ENCODE measurements around the gene PLXNA2. TPM values are rescaled to one million over a fixed set of nuclear protein-coding genes. Genes with fewer than 3 reads are reported as not detected.

Gene PLXNA2
- total and polyA plus RNA-seq, 2 donors (not counting 1 experiment from before 2014, with no cell fraction given), result 0.31 to 1.2 TPM

DNA sequence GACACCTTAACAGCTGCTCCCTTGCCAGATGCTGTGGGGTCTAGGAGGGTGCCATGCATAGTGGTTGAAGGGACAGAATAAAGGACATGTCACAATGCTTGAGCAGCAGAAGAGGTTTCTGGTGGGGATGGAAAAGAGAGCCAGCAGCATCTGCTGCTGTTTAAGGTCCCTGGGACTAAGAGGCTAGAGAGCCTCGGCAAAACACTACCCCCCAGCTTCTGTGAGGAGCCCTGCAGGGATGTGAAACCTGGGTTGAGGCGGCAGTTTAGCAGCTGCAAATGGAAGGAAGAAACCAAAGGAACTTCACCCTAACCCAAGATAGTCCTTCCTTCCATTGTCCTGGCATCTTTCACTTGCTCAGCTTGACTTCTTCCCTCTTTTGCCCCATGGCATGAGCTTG, 39.4 kb downstream of the PLXNA2 start:
- no peak overlapping the region for H2AFZ ChIP-seq (ENCODE audit: insufficient read depth, low read depth, low read length, poor library complexity, severe bottlenecking)
- no peak overlapping the region for H3K9ac ChIP-seq (ENCODE audit: low read length)

DNA sequence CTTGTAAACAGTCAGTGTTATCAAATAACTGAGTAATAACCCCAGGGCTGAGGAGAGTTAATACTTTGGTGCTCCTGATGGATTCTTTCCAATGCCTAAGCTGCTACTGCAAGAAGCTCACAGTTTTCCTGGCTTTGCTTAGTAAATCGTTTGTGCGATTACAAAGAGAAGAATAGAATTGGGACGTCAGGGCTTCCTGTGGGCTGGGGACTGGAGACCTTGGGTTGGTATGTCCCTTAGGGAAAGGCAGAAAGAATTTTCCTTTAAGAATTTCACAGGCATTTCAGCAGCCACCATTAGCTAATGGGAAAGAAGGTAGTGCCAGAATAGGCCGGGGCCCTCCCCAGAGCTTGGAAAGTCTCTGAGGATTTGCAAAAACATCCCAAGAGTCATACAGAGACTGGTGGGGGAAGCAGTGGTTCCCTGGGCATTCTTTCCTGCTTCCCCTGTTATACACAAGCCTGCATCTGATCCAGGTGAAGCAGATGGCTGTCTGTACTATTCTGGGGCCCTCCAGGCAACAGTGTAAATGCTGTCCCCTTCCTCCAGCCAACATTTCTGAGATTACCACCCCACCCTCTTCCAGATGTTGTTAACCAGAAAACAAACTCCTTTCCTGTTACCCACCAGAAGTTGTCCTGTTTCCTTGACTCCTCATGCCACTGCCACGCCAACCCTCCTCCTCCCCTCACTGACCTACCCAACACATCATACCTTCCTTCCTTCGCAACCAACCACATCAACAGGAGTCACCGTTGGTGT, 40.2 kb downstream of the PLXNA2 start:
- ATAC-seq (ENCODE audit: low read depth) (no peak), DNase-seq (no peak)
- no peak overlapping the region for H3K4me2 ChIP-seq (replicated peaks; ENCODE audit: low read depth, low read length, poor library complexity, severe bottlenecking)
- H3K4me3 ChIP-seq (ENCODE audit: control extremely low read depth in 1 of 5, extremely low read depth in 1 of 5, insufficient read depth in 1 of 5, low read depth in 2 of 5, low read length in 4 of 5), result no peak overlapping the region
- POLR2A ChIA-PET, result no interaction called here
- no peaks in the 10 kb centered on the region for H3K27me3 ChIP-seq (replicated peaks in 1 of 4; ENCODE audit: control extremely low read depth in 1 of 4, control insufficient read depth in 3 of 4, insufficient read depth in 4 of 4, low read length in 3 of 4)
- no peaks in the 10 kb centered on the region for H3K4me1 ChIP-seq (ENCODE audit: control insufficient read depth in 2 of 2, insufficient read depth in 2 of 2, low read length in 2 of 2)
- CTCF ChIA-PET, result no interaction called here
- no peaks in the 10 kb centered on the region for H3K36me3 ChIP-seq (replicated peaks in 1 of 2; ENCODE audit: control extremely low read depth in 1 of 2, control insufficient read depth in 1 of 2, extremely low read depth in 1 of 2, insufficient read depth in 2 of 2, low read length in 1 of 2)
- TF ChIP-seq, protein P1, sequence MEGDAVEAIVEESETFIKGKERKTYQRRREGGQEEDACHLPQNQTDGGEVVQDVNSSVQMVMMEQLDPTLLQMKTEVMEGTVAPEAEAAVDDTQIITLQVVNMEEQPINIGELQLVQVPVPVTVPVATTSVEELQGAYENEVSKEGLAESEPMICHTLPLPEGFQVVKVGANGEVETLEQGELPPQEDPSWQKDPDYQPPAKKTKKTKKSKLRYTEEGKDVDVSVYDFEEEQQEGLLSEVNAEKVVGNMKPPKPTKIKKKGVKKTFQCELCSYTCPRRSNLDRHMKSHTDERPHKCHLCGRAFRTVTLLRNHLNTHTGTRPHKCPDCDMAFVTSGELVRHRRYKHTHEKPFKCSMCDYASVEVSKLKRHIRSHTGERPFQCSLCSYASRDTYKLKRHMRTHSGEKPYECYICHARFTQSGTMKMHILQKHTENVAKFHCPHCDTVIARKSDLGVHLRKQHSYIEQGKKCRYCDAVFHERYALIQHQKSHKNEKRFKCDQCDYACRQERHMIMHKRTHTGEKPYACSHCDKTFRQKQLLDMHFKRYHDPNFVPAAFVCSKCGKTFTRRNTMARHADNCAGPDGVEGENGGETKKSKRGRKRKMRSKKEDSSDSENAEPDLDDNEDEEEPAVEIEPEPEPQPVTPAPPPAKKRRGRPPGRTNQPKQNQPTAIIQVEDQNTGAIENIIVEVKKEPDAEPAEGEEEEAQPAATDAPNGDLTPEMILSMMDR (IDR thresholded peaks at IDR 0.05), result no peak
- no peak for TF ChIP-seq EZH2 (IDR thresholded peaks at IDR 0.05; ENCODE audit: borderline replicate concordance, insufficient read depth, low read depth, low read length, poor library complexity, severe bottlenecking)
- no peak overlapping the region for H2AFZ ChIP-seq (ENCODE audit: insufficient read depth, low read depth, low read length, poor library complexity, severe bottlenecking)
- no peaks in the 10 kb centered on the region for H3K9me3 Mint-ChIP-seq (ENCODE audit: insufficient read depth)
- no peak overlapping the region for H3K27ac ChIP-seq (ENCODE audit: low read length in 2 of 2)
- H3K27ac Mint-ChIP-seq, result no peak overlapping the region
- no peak overlapping the region for H3K9ac ChIP-seq (ENCODE audit: low read length)
- WGBS (ENCODE audit: insufficient coverage), result 100% methylated on average over 4 of the region's 7 CpGs
- no peaks in the 10 kb centered on the region for H3K4me1 Mint-ChIP-seq
- no peaks in the 10 kb centered on the region for H3K79me2 ChIP-seq (ENCODE audit: control insufficient read depth, insufficient read depth, low read length)
- intact Hi-C loops (cut with micrococcal nuclease), result no loop called here
- no peak overlapping the region for H3K4me3 Mint-ChIP-seq
- peaks cover 0 to 3% (median 0%) of the 10 kb centered on the region in 3 donors for H3K9me3 ChIP-seq (ENCODE audit: control extremely low read depth in 1 of 3, control insufficient read depth in 2 of 3, insufficient read depth in 1 of 3, low read length in 2 of 3)
- no peaks in the 10 kb centered on the region for H3K27me3 Mint-ChIP-seq
- H4K20me1 ChIP-seq (ENCODE audit: control insufficient read depth, insufficient read depth, low read length, poor library complexity, severe bottlenecking), result no peaks in the 10 kb centered on the region

More for the DNA sequence above, 39.4 kb downstream of the PLXNA2 start:
- H3K4me1 ChIP-seq (ENCODE audit: control insufficient read depth in 2 of 2, insufficient read depth in 2 of 2, low read length in 2 of 2), result no peaks in the 10 kb centered on the region
- DNase-seq (no peak), ATAC-seq (ENCODE audit: low read depth) (no peak)
- no peaks in the 10 kb centered on the region for H3K36me3 ChIP-seq (replicated peaks in 1 of 2; ENCODE audit: control extremely low read depth in 1 of 2, control insufficient read depth in 1 of 2, extremely low read depth in 1 of 2, insufficient read depth in 2 of 2, low read length in 1 of 2)
- H3K4me3 ChIP-seq (ENCODE audit: control extremely low read depth in 1 of 5, extremely low read depth in 1 of 5, insufficient read depth in 1 of 5, low read depth in 2 of 5, low read length in 4 of 5), result no peak overlapping the region
- no peak overlapping the region for H3K27ac Mint-ChIP-seq
- no peak overlapping the region for H3K27ac ChIP-seq (ENCODE audit: low read length in 2 of 2)
- H3K4me2 ChIP-seq (replicated peaks; ENCODE audit: low read depth, low read length, poor library complexity, severe bottlenecking), result no peak overlapping the region
- no peaks in the 10 kb centered on the region for H3K4me1 Mint-ChIP-seq
- ChIA-PET CTCF (no interaction called here), POLR2A (no interaction called here)
- H3K79me2 ChIP-seq (ENCODE audit: control insufficient read depth, insufficient read depth, low read length), result no peaks in the 10 kb centered on the region
- TF ChIP-seq EZH2 (IDR thresholded peaks at IDR 0.05; ENCODE audit: borderline replicate concordance, insufficient read depth, low read depth, low read length, poor library complexity, severe bottlenecking), result no peak
- TF ChIP-seq, protein P1 (IDR thresholded peaks at IDR 0.05), result no peak
- H3K4me3 Mint-ChIP-seq, result no peak overlapping the region
- WGBS (ENCODE audit: insufficient coverage), result no CpG with 5 or more reads among the region's 2 CpGs
- H4K20me1 ChIP-seq (ENCODE audit: control insufficient read depth, insufficient read depth, low read length, poor library complexity, severe bottlenecking), result no peaks in the 10 kb centered on the region
- H3K9me3 ChIP-seq (ENCODE audit: control extremely low read depth in 1 of 3, control insufficient read depth in 2 of 3, insufficient read depth in 1 of 3, low read length in 2 of 3), result peaks cover 0 to 3% (median 0%) of the 10 kb centered on the region in 3 donors
- intact Hi-C loops (cut with micrococcal nuclease), result no loop called here
- H3K27me3 ChIP-seq (replicated peaks in 1 of 4; ENCODE audit: control extremely low read depth in 1 of 4, control insufficient read depth in 3 of 4, insufficient read depth in 4 of 4, low read length in 3 of 4), result no peaks in the 10 kb centered on the region
- no peaks in the 10 kb centered on the region for H3K9me3 Mint-ChIP-seq (ENCODE audit: insufficient read depth)
- H3K27me3 Mint-ChIP-seq, result no peaks in the 10 kb centered on the region
